Caco-2 (cell line): Measurements from ENCODE around the gene EML4. TPM values are rescaled to one million over a fixed set of nuclear protein-coding genes. Genes with fewer than 3 reads are reported as not detected.

Source experiments
- BruUV-seq: library from RNA; stranded (reverse); fragments of 400-500 nt; replicated peaks from 2 replicates; lab custom pipeline; 2021; lab: Mats Ljungman, UMichigan
- CTCF ChIA-PET: fragments of 300-600 bp; sonication (Branson Sonifier 250); formaldehyde crosslinking; loops from one replicate; lab custom pipeline; 2022; ENCODE audit warnings: antibody characterized with exemption; lab: Charles Lee
- POLR2A ChIA-PET: fragments of 300-600 bp; sonication (Branson Sonifier 250); formaldehyde crosslinking; loops from one replicate; lab custom pipeline; 2022; ENCODE audit warnings: antibody characterized with exemption; lab: Charles Lee
- DNase-seq, 2 experiments: peaks; one replicate each; pipeline versions ENCODE4 v3.0.0 to v3.0.0-alpha.2; 2020 to 2022
- H3K27me3 ChIP-seq: replicated peaks from 2 replicates; pipeline ENCODE4 v1.6.0; 2011; ENCODE audit warnings: low read length; ENCODE audit not compliant: control insufficient read depth, insufficient read depth
- H3K36me3 ChIP-seq: 2 replicates; pipeline ENCODE4 v1.5.1; 2011; ENCODE audit warnings: low read length; ENCODE audit not compliant: control insufficient read depth, insufficient read depth
- H3K4me1 ChIP-seq: fragments of 250-450 bp; sonication (Bioruptor Pico); 2 replicates; pipeline ENCODE4 v1.5.1; 2020; ENCODE audit warnings: mild to moderate bottlenecking
- H3K4me3 ChIP-seq: 2 replicates; pipeline ENCODE4 v1.5.1; 2011; ENCODE audit warnings: low read depth, mild to moderate bottlenecking, control low read depth, low read length
- H3K9me3 ChIP-seq: fragments of 250-450 bp; sonication (Bioruptor Pico); 2 replicates; pipeline ENCODE4 v1.5.1; 2020; ENCODE audit warnings: mild to moderate bottlenecking, moderate library complexity
- H3K27ac Mint-ChIP-seq: one replicate; pipeline ENCODE4 v1.8.0; 2022; ENCODE audit warnings: mixed read lengths; ENCODE audit not compliant: unreplicated experiment
- H3K27me3 Mint-ChIP-seq: one replicate; pipeline ENCODE4 v1.8.0; 2022; ENCODE audit warnings: mixed read lengths; ENCODE audit not compliant: insufficient read depth, unreplicated experiment
- H3K36me3 Mint-ChIP-seq: one replicate; pipeline ENCODE4 v1.8.0; 2022; ENCODE audit warnings: mild to moderate bottlenecking, mixed read lengths; ENCODE audit not compliant: insufficient read depth, unreplicated experiment
- H3K4me1 Mint-ChIP-seq: one replicate; pipeline ENCODE4 v1.8.0; 2022; ENCODE audit warnings: low read depth, mixed read lengths; ENCODE audit not compliant: unreplicated experiment
- H3K4me3 Mint-ChIP-seq: one replicate; pipeline ENCODE4 v1.8.0; 2022; ENCODE audit warnings: mild to moderate bottlenecking, moderate library complexity, mixed read lengths; ENCODE audit not compliant: unreplicated experiment
- H3K9me3 Mint-ChIP-seq: one replicate; pipeline ENCODE4 v1.8.0; 2022; ENCODE audit warnings: mixed read lengths; ENCODE audit not compliant: unreplicated experiment
- intact Hi-C: fragments of 100-400 bp; cut with micrococcal nuclease; formaldehyde crosslinking; loops from one replicate; pipeline ENCODE4 v1.10.0; 2022; ENCODE audit not compliant: unreplicated experiment
- total RNA-seq: library from RNA; stranded (reverse); gene quantifications from 2 replicates; pipeline ENCODE4 v1.2.3, GENCODE V29; 2022
- TF ChIP-seq, protein P1 (sequence below), 2 experiments: fragments of 200-600 bp in 1 of 2; IDR thresholded peaks; 1 replicate in 1 of 2; 2 replicates in 1 of 2; pipeline versions ENCODE4 v1.5.1 to v1.8.0; 2011 to 2022; ENCODE audit warnings: antibody characterized with exemption in 1 of 2, control low read depth in 1 of 2, inconsistent platforms in 1 of 2, low read depth in 1 of 2, low read length in 1 of 2, mild to moderate bottlenecking in 1 of 2, moderate library complexity in 1 of 2; ENCODE audit not compliant: insufficient read depth in 1 of 2, severe bottlenecking in 1 of 2, unreplicated experiment in 1 of 2

EML4 gene
- total RNA-seq, 1 experiment from 2014 or later: 125 TPM

DNA sequence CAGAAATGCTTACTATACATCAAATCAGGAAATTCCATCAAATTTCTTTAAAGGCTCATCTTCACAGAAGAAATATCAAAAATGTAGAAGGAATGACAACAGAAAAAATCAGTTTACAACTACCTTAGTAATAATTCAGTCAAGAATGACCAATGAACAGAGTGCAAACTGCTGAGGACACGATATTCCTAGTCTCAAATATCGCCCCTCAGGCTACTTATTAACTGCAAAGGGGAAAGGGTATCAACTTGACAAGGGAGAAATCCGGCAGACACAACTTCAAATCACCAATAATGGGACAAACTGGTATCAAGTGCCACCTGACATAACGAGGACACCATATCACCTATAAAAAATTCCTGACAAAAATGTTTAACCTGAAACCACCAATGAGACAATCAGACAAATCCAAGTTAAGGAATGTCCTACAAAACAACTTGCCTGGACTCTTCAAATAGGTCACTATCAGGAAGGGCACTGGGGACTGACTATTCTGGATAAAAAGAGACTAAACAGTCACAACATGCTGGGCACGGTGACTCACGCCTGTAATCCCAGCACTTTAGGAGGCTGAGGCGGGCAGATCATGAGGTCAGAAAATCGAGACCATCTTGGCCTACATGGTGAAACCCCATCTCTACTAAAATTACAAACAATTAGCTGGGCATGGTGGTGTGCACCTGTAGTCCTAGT lies 179.1 kb downstream of the EML4 start:
- Mint-ChIP-seq H3K27me3 (no peaks in the 10 kb centered on the region), H3K27ac (no peak overlapping the region), H3K36me3 (peaks cover 68% of the 10 kb centered on the region), H3K4me3 (no peak overlapping the region), H3K9me3 (no peaks in the 10 kb centered on the region), H3K4me1 (no peaks in the 10 kb centered on the region)
- ChIA-PET CTCF (no interaction called here), POLR2A (no interaction called here)
- no TSS peak for BruUV-seq
- no peak for DNase-seq
- H3K9me3 ChIP-seq: no peaks in the 10 kb centered on the region
- H3K4me3 ChIP-seq: no peak overlapping the region
- intact Hi-C loops: no loop called here
- no peaks in the 10 kb centered on the region for H3K27me3 ChIP-seq
- no peaks in the 10 kb centered on the region; the same call in 1 of the 2 replicates for H3K36me3 ChIP-seq
- TF ChIP-seq, protein P1, sequence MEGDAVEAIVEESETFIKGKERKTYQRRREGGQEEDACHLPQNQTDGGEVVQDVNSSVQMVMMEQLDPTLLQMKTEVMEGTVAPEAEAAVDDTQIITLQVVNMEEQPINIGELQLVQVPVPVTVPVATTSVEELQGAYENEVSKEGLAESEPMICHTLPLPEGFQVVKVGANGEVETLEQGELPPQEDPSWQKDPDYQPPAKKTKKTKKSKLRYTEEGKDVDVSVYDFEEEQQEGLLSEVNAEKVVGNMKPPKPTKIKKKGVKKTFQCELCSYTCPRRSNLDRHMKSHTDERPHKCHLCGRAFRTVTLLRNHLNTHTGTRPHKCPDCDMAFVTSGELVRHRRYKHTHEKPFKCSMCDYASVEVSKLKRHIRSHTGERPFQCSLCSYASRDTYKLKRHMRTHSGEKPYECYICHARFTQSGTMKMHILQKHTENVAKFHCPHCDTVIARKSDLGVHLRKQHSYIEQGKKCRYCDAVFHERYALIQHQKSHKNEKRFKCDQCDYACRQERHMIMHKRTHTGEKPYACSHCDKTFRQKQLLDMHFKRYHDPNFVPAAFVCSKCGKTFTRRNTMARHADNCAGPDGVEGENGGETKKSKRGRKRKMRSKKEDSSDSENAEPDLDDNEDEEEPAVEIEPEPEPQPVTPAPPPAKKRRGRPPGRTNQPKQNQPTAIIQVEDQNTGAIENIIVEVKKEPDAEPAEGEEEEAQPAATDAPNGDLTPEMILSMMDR (IDR thresholded peaks at IDR 0.05; ENCODE audit: insufficient read depth in 1 of 2, low read depth in 1 of 2, low read length in 1 of 2, severe bottlenecking in 1 of 2, unreplicated experiment in 1 of 2): no peak
- H3K4me1 ChIP-seq: no peaks in the 10 kb centered on the region

- Mint-ChIP-seq H3K27me3 (no peaks in the 10 kb centered on the region), H3K4me1 (no peaks in the 10 kb centered on the region), H3K36me3 (peaks cover 45% of the 10 kb centered on the region), H3K4me3 (no peak overlapping the region), H3K9me3 (no peaks in the 10 kb centered on the region), H3K27ac (no peak overlapping the region)
- intact Hi-C loops: no loop called here
- POLR2A ChIA-PET: no interaction called here
- Histone ChIP-seq H3K4me3 (no peak overlapping the region), H3K4me1 (no peaks in the 10 kb centered on the region), H3K27me3 (no peaks in the 10 kb centered on the region), H3K36me3 (no peaks in the 10 kb centered on the region; the same call in 1 of the 2 replicates), H3K9me3 (no peaks in the 10 kb centered on the region)
- no peak for DNase-seq
- TSS peak; percentile 65 for BruUV-seq
- TF ChIP-seq, protein P1 (IDR thresholded peaks at IDR 0.05; ENCODE audit: insufficient read depth in 1 of 2, low read depth in 1 of 2, low read length in 1 of 2, severe bottlenecking in 1 of 2, unreplicated experiment in 1 of 2): no peak
- CTCF ChIA-PET: no interaction called here
These were observed 181.4 kb downstream of the EML4 start for GRCh38 chr2:42350434-42351063.

DNA sequence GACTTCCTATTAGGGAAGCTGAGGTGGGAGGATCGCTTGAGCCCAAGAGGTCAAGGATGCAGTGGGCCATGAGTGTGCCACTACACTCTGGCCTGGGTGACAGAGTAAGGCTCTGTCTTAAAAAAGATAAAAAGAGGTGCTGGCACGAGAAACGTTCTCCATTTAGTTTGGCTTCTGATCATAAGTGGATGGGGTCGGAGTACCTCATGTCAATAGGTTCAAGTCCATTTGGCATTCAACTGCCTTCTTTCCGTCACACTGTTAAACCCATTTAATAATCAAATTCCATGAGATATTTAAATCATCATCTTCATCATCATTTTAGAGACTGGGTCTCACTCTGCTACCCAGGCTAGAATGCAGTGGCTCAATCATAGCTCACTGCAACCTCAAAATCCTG lies 182.7 kb downstream of the EML4 start:
- Histone ChIP-seq H3K27me3 (no peaks in the 10 kb centered on the region), H3K4me1 (no peaks in the 10 kb centered on the region), H3K36me3 (no peaks in the 10 kb centered on the region; the same call in 1 of the 2 replicates), H3K9me3 (no peaks in the 10 kb centered on the region), H3K4me3 (no peak overlapping the region)
- H3K9me3 Mint-ChIP-seq: no peaks in the 10 kb centered on the region
- no peak overlapping the region for H3K4me3 Mint-ChIP-seq
- no peak for DNase-seq
- CTCF ChIA-PET: no interaction called here
- H3K27ac Mint-ChIP-seq: no peak overlapping the region
- peaks cover 7% of the 10 kb centered on the region for H3K4me1 Mint-ChIP-seq
- TF ChIP-seq, protein P1 (IDR thresholded peaks at IDR 0.05; ENCODE audit: insufficient read depth in 1 of 2, low read depth in 1 of 2, low read length in 1 of 2, severe bottlenecking in 1 of 2, unreplicated experiment in 1 of 2): no peak
- BruUV-seq: no TSS peak
- POLR2A ChIA-PET: no interaction called here
- peaks cover 43% of the 10 kb centered on the region for H3K36me3 Mint-ChIP-seq
- no peaks in the 10 kb centered on the region for H3K27me3 Mint-ChIP-seq
- intact Hi-C loops: no loop called here
